Activated CD8-positive, alpha-beta T cell treated with anti-CD3 and anti-CD28 coated beads, Interleukin-2, amount 10 ng/mL, durations not matched to agents 7 days and 5 days (primary cell): ENCODE data around the gene ARTN. TPM values are rescaled to one million over a fixed set of nuclear protein-coding genes. Genes with fewer than 3 reads are reported as not detected.

Source experiments
- ATAC-seq: fragments of 150-1000 bp; cut with Tn5 transposase; one replicate; pipeline ENCODE4 v1.10.0; 2021; ENCODE audit warnings: moderate library complexity
- CTCF ChIA-PET: fragments of 350-600 bp; sonication (Branson Sonifier 250); formaldehyde crosslinking; loops from one replicate; lab custom pipeline; 2021; ENCODE audit warnings: antibody characterized with exemption; lab: Charles Lee
- POLR2A ChIA-PET: fragments of 350-600 bp; sonication (Branson Sonifier 250); formaldehyde crosslinking; loops from one replicate; lab custom pipeline; 2021; ENCODE audit warnings: antibody characterized with exemption; lab: Charles Lee
- DNase-seq: peaks from one replicate; pipeline ENCODE4 v3.0.0-alpha.2; 2020
- H3K27ac Mint-ChIP-seq: one replicate; pipeline ENCODE4 v1.8.0; 2021; ENCODE audit warnings: mild to moderate bottlenecking, mixed read lengths
- H3K27me3 Mint-ChIP-seq: one replicate; pipeline ENCODE4 v1.8.0; 2021; ENCODE audit warnings: low read depth, mixed read lengths
- H3K36me3 Mint-ChIP-seq: one replicate; pipeline ENCODE4 v1.8.0; 2021; ENCODE audit warnings: low read depth, mixed read lengths
- H3K4me1 Mint-ChIP-seq: one replicate; pipeline ENCODE4 v1.8.0; 2021; ENCODE audit warnings: low read depth, mixed read lengths
- H3K4me3 Mint-ChIP-seq: one replicate; pipeline ENCODE4 v1.8.0; 2021; ENCODE audit warnings: mild to moderate bottlenecking, mixed read lengths
- H3K9me3 Mint-ChIP-seq: one replicate; pipeline ENCODE4 v1.8.0; 2022; ENCODE audit warnings: mixed read lengths; ENCODE audit not compliant: insufficient read depth
- total RNA-seq, 2 experiments: library from RNA; stranded (reverse); gene quantifications; one replicate each; pipeline ENCODE4 v1.2.3, GENCODE V29; 2021

The ARTN gene
- total RNA-seq, 2 experiments from 2014 or later = 0.23 to 0.68 TPM

GRCh38 chr1:43908226-43908625 is 25.4 kb upstream of the ARTN start:
- POLR2A ChIA-PET = interaction anchor here (1.2 kb wide), 1 partner anchor 142 kb away, joined by 3 read pairs; no protein-coding TSS in a partner anchor
- ATAC-seq (no peak), DNase-seq (no peak)
- Mint-ChIP-seq H3K4me3 (no peak overlapping the region), H3K36me3 (no peaks in the 10 kb centered on the region), H3K9me3 (no peaks in the 10 kb centered on the region), H3K27ac (no peak overlapping the region), H3K4me1 (peaks cover 2% of the 10 kb centered on the region), H3K27me3 (no peaks in the 10 kb centered on the region)
- CTCF ChIA-PET = interaction anchor here (1.4 to 8.6 kb wide), 2 partner anchors 26 to 135 kb away, joined by 3 to 49 read pairs; partner anchors contain the start of gene ARTN

GRCh38 chr1:43908858-43909257 is 24.7 kb upstream of the ARTN start:
- no peaks in the 10 kb centered on the region for H3K36me3 Mint-ChIP-seq
- ChIA-PET POLR2A (interaction anchor here (1.2 kb wide), 1 partner anchor 143 kb away, joined by 3 read pairs; no protein-coding TSS in a partner anchor), CTCF (interaction anchor here (1.4 to 8.6 kb wide), 2 partner anchors 26 to 136 kb away, joined by 3 to 49 read pairs; partner anchors contain the start of gene ARTN)
- H3K9me3 Mint-ChIP-seq = no peaks in the 10 kb centered on the region
- H3K4me1 Mint-ChIP-seq = peaks cover 2% of the 10 kb centered on the region
- no peak for DNase-seq
- H3K4me3 Mint-ChIP-seq = no peak overlapping the region
- ATAC-seq = no peak
- no peak overlapping the region for H3K27ac Mint-ChIP-seq
- H3K27me3 Mint-ChIP-seq = no peaks in the 10 kb centered on the region

- Mint-ChIP-seq H3K4me3 (no peak overlapping the region), H3K4me1 (peaks cover 2% of the 10 kb centered on the region), H3K36me3 (no peaks in the 10 kb centered on the region), H3K27me3 (no peaks in the 10 kb centered on the region), H3K27ac (no peak overlapping the region), H3K9me3 (no peaks in the 10 kb centered on the region)
- ChIA-PET POLR2A (no interaction called here), CTCF (interaction anchor here (1.0 to 8.6 kb wide), 5 partner anchors 24 to 147 kb away, joined by 3 to 49 read pairs (median 5); partner anchors contain the start of gene ARTN)
- ATAC-seq (no peak), DNase-seq (no peak)
These were observed 23.3 kb upstream of the ARTN start for GRCh38 chr1:43910343-43910742.

- no peak for ATAC-seq
- H3K9me3 Mint-ChIP-seq = no peaks in the 10 kb centered on the region
- POLR2A ChIA-PET = no interaction called here
- H3K4me3 Mint-ChIP-seq = no peak overlapping the region
- H3K27ac Mint-ChIP-seq = no peak overlapping the region
- CTCF ChIA-PET = interaction anchor here (1.3 to 8.6 kb wide), 3 partner anchors 22 to 149 kb away, joined by 3 to 49 read pairs (median 19); partner anchors contain the start of gene ARTN
- no peaks in the 10 kb centered on the region for H3K4me1 Mint-ChIP-seq
- no peaks in the 10 kb centered on the region for H3K27me3 Mint-ChIP-seq
- H3K36me3 Mint-ChIP-seq = no peaks in the 10 kb centered on the region
- no peak for DNase-seq
These were observed 21.0 kb upstream of the ARTN start for GRCh38 chr1:43912607-43913006.

DNA sequence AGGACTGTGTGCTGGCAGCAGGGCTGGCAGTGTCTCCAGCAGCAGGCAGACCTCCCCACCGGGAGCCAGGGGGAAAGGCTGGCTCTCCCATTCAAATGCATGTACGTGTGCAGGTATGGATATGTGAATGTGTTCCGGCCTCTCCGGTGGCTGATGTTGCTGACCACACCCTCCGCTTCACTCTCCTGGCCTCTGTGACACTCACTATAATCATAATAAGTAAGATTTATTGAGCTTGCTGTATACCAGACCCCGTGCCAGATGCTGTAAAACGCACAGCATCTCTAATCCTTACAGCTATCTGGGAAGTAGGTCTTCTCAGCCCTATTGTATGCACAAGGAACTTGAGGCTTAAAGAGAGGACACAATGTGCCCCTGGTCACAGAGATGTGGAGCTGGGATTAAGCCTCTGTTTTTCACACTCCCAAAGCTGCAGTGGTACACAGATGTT is 20.5 kb upstream of the ARTN start:
- CTCF ChIA-PET = interaction anchor here (3.8 to 8.6 kb wide), 2 partner anchors 21 to 149 kb away, joined by 19 to 49 read pairs; partner anchors contain the start of gene ARTN
- no peak overlapping the region for H3K27ac Mint-ChIP-seq
- ATAC-seq = no peak

GRCh38 chr1:43913666-43914360 is 19.8 kb upstream of the ARTN start:
- Mint-ChIP-seq H3K36me3 (no peaks in the 10 kb centered on the region), H3K4me1 (peaks cover 1% of the 10 kb centered on the region), H3K27ac (no peak overlapping the region), H3K4me3 (no peak overlapping the region), H3K9me3 (no peaks in the 10 kb centered on the region), H3K27me3 (no peaks in the 10 kb centered on the region)
- CTCF ChIA-PET = interaction anchor here (3.8 to 8.6 kb wide), 2 partner anchors 21 to 150 kb away, joined by 19 to 49 read pairs; partner anchors contain the start of gene ARTN
- no peak for DNase-seq
- POLR2A ChIA-PET = no interaction called here
- ATAC-seq = no peak

More for the DNA sequence above, 20.5 kb upstream of the ARTN start:
- Mint-ChIP-seq H3K27me3 (no peaks in the 10 kb centered on the region), H3K36me3 (no peaks in the 10 kb centered on the region), H3K4me1 (no peaks in the 10 kb centered on the region), H3K9me3 (no peaks in the 10 kb centered on the region), H3K4me3 (no peak overlapping the region)
- DNase-seq = no peak
- POLR2A ChIA-PET = no interaction called here

DNA sequence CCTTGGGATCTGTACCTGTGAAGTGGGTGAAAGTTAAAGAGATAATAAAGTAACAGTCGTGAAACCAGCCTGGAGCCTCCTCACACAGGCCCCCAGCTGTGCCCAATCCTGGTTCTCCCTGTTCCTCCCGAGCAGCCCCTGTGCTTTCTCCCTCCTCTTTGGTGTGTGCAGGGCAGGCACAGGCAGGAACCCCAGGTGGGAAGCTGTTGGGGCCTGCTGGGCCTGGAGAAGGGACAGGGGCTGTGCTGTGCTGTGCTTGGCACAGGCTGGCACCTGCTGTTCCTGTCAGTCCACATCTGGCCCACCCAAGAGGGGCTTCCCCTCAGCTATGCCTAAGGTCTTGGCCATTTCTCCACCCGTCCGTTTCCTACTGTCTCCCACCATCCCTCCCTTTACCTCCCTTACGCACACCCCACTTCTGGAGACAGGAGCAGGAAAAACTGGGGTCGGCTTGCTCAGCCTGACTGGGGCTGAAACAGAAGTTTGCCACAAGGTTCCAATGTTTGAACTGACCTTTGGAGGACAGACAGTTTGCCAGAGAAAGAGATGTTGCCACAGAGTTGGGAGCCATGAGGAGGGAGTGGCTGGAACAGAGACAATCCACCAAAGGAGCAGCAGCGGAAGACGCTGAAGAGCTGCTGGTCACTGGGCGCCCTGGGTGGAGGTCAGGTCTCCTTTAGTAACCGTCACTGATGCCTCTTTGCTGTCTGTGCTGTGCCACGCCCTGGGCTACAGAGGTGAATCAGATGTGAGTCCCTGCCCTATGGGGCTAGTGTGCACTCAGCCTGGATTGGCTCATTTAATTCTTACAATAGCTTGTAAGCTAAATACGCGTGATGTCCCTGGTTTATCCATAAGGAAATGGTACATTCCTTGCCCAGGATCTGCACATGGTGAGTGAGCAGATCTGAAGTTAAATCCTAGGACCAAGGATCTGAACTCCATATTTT is 18.8 kb upstream of the ARTN start:
- no peak overlapping the region for H3K4me3 Mint-ChIP-seq
- no peaks in the 10 kb centered on the region for H3K36me3 Mint-ChIP-seq
- no peaks in the 10 kb centered on the region for H3K27me3 Mint-ChIP-seq
- ATAC-seq (no peak), DNase-seq (no peak)
- CTCF ChIA-PET = interaction anchor here (0.9 to 8.6 kb wide), 2 partner anchors 20 to 151 kb away, joined by 4 to 49 read pairs; partner anchors contain the start of gene ARTN
- H3K4me1 Mint-ChIP-seq = peaks cover 9% of the 10 kb centered on the region
- POLR2A ChIA-PET = no interaction called here
- no peaks in the 10 kb centered on the region for H3K9me3 Mint-ChIP-seq
- H3K27ac Mint-ChIP-seq = no peak overlapping the region

DNA sequence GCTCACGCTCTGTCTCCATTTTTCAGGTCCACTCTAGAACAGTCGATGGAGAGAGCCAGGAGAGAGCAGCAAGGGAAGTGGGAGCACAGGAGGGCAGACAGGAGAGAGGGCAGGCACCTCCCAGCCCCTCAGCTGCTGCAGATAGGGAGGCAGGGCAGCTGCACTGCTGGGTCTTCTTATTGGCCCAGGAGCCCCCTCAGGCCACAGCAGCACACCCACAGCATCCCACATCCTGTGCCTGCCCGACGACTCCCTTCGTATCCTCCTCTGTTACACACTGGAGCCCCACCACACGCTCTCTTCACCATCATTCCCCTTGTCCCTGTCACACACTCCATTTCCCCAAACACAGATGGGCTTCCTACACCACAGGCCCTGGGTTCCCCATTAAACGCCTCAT is 13.7 kb upstream of the ARTN start:
- H3K9me3 Mint-ChIP-seq = no peaks in the 10 kb centered on the region
- H3K4me1 Mint-ChIP-seq = peaks cover 13% of the 10 kb centered on the region
- no peak overlapping the region for H3K4me3 Mint-ChIP-seq
- H3K27me3 Mint-ChIP-seq = no peaks in the 10 kb centered on the region
- peak overlapping the region; percentile 18 for H3K27ac Mint-ChIP-seq
- POLR2A ChIA-PET = interaction anchor here (1.3 kb wide), 1 partner anchor 130 kb away, joined by 3 read pairs; no protein-coding TSS in a partner anchor
- CTCF ChIA-PET = interaction anchor here (1.5 to 3.1 kb wide), 3 partner anchors 9 to 157 kb away, joined by 5 to 21 read pairs (median 8); partner anchors contain the start of gene ARTN
- DNase-seq (peak; percentile 28), ATAC-seq (peak; percentile 65)
- peaks cover 2% of the 10 kb centered on the region for H3K36me3 Mint-ChIP-seq

DNA sequence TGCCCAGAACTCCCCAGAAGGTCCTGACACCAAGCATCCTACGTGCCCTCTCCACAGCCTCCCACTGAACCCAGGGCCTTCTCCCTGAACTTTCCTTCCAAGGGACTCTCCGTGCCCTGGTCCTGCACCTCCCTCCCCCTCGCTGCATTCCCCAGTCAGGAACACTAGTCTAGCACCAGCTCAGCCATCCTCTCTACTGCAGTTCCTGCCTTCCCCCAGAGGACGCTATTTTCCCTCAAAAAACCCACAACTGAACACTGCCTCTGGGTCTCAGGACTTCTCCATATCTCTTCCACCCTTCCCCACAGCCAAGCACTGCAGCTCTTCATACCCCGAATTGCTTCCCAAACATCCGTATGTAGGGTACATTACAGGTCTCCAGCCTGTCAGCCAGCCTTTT is 12.6 kb upstream of the ARTN start:
- peaks cover 2% of the 10 kb centered on the region for H3K36me3 Mint-ChIP-seq
- no peak overlapping the region for H3K4me3 Mint-ChIP-seq
- peaks cover 13% of the 10 kb centered on the region for H3K4me1 Mint-ChIP-seq
- DNase-seq (no peak), ATAC-seq (no peak)
- ChIA-PET POLR2A (interaction anchor here (0.6 kb wide), 1 partner anchor 18 kb away, joined by 3 read pairs; no protein-coding TSS in a partner anchor), CTCF (interaction anchor here (0.9 to 2.4 kb wide), 2 partner anchors 8 to 14 kb away, joined by 4 to 8 read pairs; no protein-coding TSS in a partner anchor)
- no peaks in the 10 kb centered on the region for H3K9me3 Mint-ChIP-seq
- peak overlapping the region; percentile 50 for H3K27ac Mint-ChIP-seq
- H3K27me3 Mint-ChIP-seq = no peaks in the 10 kb centered on the region

GRCh38 chr1:43924516-43924915 is 9.1 kb upstream of the ARTN start:
- H3K27me3 Mint-ChIP-seq = no peaks in the 10 kb centered on the region
- CTCF ChIA-PET = interaction anchor here (1.8 to 4.4 kb wide), 2 partner anchors 10 to 161 kb away, joined by 9 to 25 read pairs; partner anchors contain the start of gene ARTN

GRCh38 chr1:43925846-43926245 is 7.8 kb upstream of the ARTN start:
- Mint-ChIP-seq H3K27ac (no peak overlapping the region), H3K27me3 (no peaks in the 10 kb centered on the region), H3K4me1 (no peaks in the 10 kb centered on the region), H3K9me3 (no peaks in the 10 kb centered on the region), H3K36me3 (peaks cover 2% of the 10 kb centered on the region), H3K4me3 (no peak overlapping the region)
- DNase-seq (no peak), ATAC-seq (no peak)
- ChIA-PET CTCF (interaction anchor here (0.8 to 4.4 kb wide), 2 partner anchors 9 to 162 kb away, joined by 5 to 25 read pairs; partner anchors contain the start of gene ARTN), POLR2A (no interaction called here)

More at GRCh38 chr1:43924516-43924915, 9.1 kb upstream of the ARTN start:
- ATAC-seq (no peak), DNase-seq (no peak)
- Mint-ChIP-seq H3K9me3 (no peaks in the 10 kb centered on the region), H3K4me1 (peaks cover 8% of the 10 kb centered on the region), H3K36me3 (peaks cover 2% of the 10 kb centered on the region), H3K4me3 (no peak overlapping the region), H3K27ac (no peak overlapping the region)
- POLR2A ChIA-PET = no interaction called here
